Endothelial cell of umbilical vein (primary cell): ENCODE data around the gene PRPSAP1. TPM values are rescaled to one million over a fixed set of nuclear protein-coding genes. Genes with fewer than 3 reads are reported as not detected.
"Not testable (repeated sequence)": the region's sequence is repeated elsewhere in the genome, so short reads cannot be mapped to it uniquely, and the experiment has no call there.

ENCODE experiments used
- BruUV-seq: library from RNA; stranded (reverse); fragments of 400-500 nt; replicated peaks from 2 replicates; lab custom pipeline; 2021; lab: Mats Ljungman, UMichigan
- CTCF ChIA-PET: fragments of 300-600, 350-600 bp; sonication (Branson Sonifier 250); formaldehyde crosslinking; loops from one replicate; lab custom pipeline; 2021; ENCODE audit warnings: antibody characterized with exemption, inconsistent platforms; lab: Charles Lee
- POLR2A ChIA-PET: fragments of 300-600, 350-600 bp; sonication (Branson Sonifier 250); formaldehyde crosslinking; loops from one replicate; lab custom pipeline; 2021; ENCODE audit warnings: antibody characterized with exemption, inconsistent platforms; lab: Charles Lee
- DNase-seq: peaks from one replicate; pipeline ENCODE4 v3.0.0-alpha.2; 2011; ENCODE audit warnings: low read depth, low spot score
- FAIRE-seq: peaks from 2 replicates; lab custom pipeline; 2011; peaks lifted over from hg19 to GRCh38; lab: Jason Lieb, UNC
- H2AFZ ChIP-seq: 2 replicates; pipeline ENCODE4 v1.6.0; 2012; ENCODE audit warnings: low read depth, low read length, control low read depth, inconsistent platforms
- H3K27ac ChIP-seq: 2 replicates; pipeline ENCODE4 v1.5.1; 2011; ENCODE audit warnings: low read depth, mild to moderate bottlenecking, control low read depth, low read length, moderate library complexity; ENCODE audit not compliant: insufficient read depth
- H3K27me3 ChIP-seq, 2 experiments: 2 replicates each; pipeline versions ENCODE4 v1.6.0 to v1.6.1; 2011; ENCODE audit warnings: low read length in 2 of 2, mixed read lengths in 1 of 2; ENCODE audit not compliant: control insufficient read depth in 2 of 2, insufficient read depth in 2 of 2
- H3K36me3 ChIP-seq, 2 experiments: 2 replicates in 1 of 2; 3 replicates in 1 of 2; pipeline ENCODE4 v1.5.1; 2011; ENCODE audit warnings: low read length in 2 of 2, mild to moderate bottlenecking in 1 of 2, moderate library complexity in 1 of 2; ENCODE audit not compliant: control insufficient read depth in 2 of 2, insufficient read depth in 2 of 2; ENCODE audit errors: extremely low read depth in 1 of 2
- H3K4me1 ChIP-seq: 3 replicates; pipeline ENCODE4 v1.5.1; 2011; ENCODE audit warnings: mild to moderate bottlenecking, low read length; ENCODE audit not compliant: control insufficient read depth, insufficient read depth; ENCODE audit errors: extremely low read depth
- H3K4me2 ChIP-seq: 2 replicates; pipeline ENCODE4 v1.6.1; 2011; ENCODE audit warnings: low read length, control low read depth, mixed read lengths; ENCODE audit not compliant: insufficient read depth
- H3K4me3 ChIP-seq, 3 experiments: fragments of 200-600 bp in 1 of 3; sonication (generic), shearing (Covaris generic) in 1 of 3; replicated peaks in 1 of 3; 2 replicates each; pipeline ENCODE4 v1.5.1; 2011 to 2016; ENCODE audit warnings: control low read depth in 3 of 3, low read length in 3 of 3, mild to moderate bottlenecking in 2 of 3, inconsistent platforms in 1 of 3, low read depth in 1 of 3, moderate library complexity in 1 of 3; ENCODE audit not compliant: insufficient read depth in 1 of 3
- H3K79me2 ChIP-seq: 2 replicates; pipeline ENCODE4 v1.6.0; 2012; ENCODE audit warnings: low read length, inconsistent platforms; ENCODE audit not compliant: control insufficient read depth, insufficient read depth
- H3K9ac ChIP-seq: replicated peaks from 2 replicates; pipeline ENCODE3; 2011; ENCODE audit warnings: low read length, control low read depth; ENCODE audit not compliant: insufficient read depth; ENCODE audit errors: extremely low read depth
- H3K9me1 ChIP-seq: replicated peaks from 3 replicates; pipeline ENCODE4 v1.6.0; 2011; ENCODE audit warnings: mild to moderate bottlenecking, low read length; ENCODE audit not compliant: control insufficient read depth, insufficient read depth; ENCODE audit errors: extremely low read depth
- H3K9me3 ChIP-seq: replicated peaks from 2 replicates; pipeline ENCODE4 v1.5.1; 2012; ENCODE audit warnings: low read length, inconsistent platforms; ENCODE audit not compliant: control insufficient read depth, insufficient read depth
- H4K20me1 ChIP-seq: replicated peaks from 2 replicates; pipeline ENCODE3; 2011; ENCODE audit warnings: mild to moderate bottlenecking, low read length; ENCODE audit not compliant: control insufficient read depth, insufficient read depth; ENCODE audit errors: extremely low read depth
- EZH2 ChIP-seq: IDR thresholded peaks from 2 replicates; pipeline ENCODE4 v1.6.1; 2012; ENCODE audit warnings: borderline replicate concordance, low read depth, mild to moderate bottlenecking, moderate library complexity, low read length, inconsistent platforms; ENCODE audit not compliant: severe bottlenecking
- FOS ChIP-seq: IDR thresholded peaks from 2 replicates; pipeline ENCODE4 v1.6.1; 2011; ENCODE audit warnings: mild to moderate bottlenecking, low read length, moderate library complexity, borderline replicate concordance; ENCODE audit not compliant: insufficient read depth
- GATA2 ChIP-seq: IDR thresholded peaks from 2 replicates; pipeline ENCODE4 v1.7.0; 2011; ENCODE audit warnings: low read depth, mild to moderate bottlenecking, moderate library complexity, mixed read lengths, low read length; ENCODE audit not compliant: insufficient read length, insufficient read depth
- JUN ChIP-seq: IDR thresholded peaks from 2 replicates; pipeline ENCODE4 v1.6.1; 2011; ENCODE audit warnings: borderline replicate concordance, low read depth; ENCODE audit not compliant: insufficient read length, insufficient read depth
- MYC ChIP-seq: IDR thresholded peaks from one replicate; pipeline ENCODE4 v1.6.1; 2011; ENCODE audit warnings: mild to moderate bottlenecking, low read depth, low read length
- POLR2A ChIP-seq: IDR thresholded peaks from 2 replicates; pipeline ENCODE4 v1.6.1; 2012; ENCODE audit warnings: low read depth, mild to moderate bottlenecking, control low read depth, low read length
- POLR2AphosphoS5 ChIP-seq: IDR thresholded peaks from 2 replicates; pipeline ENCODE4 v1.6.1; 2012; ENCODE audit warnings: low read depth, mild to moderate bottlenecking, control low read depth, low read length, moderate library complexity; ENCODE audit not compliant: insufficient read depth
- dilution Hi-C: fragments of 300-500 bp; cut with MboI; formaldehyde crosslinking; loops from one replicate; pipeline ENCODE4 v1.15.0; 2019; ENCODE audit warnings: low sequenced_read_pairs; ENCODE audit not compliant: extremely low pct_ligation_motif_present
- intact Hi-C: fragments of 100-400 bp; cut with micrococcal nuclease; formaldehyde crosslinking; loops from one replicate; pipeline ENCODE4 v1.10.0; 2022
- polyA plus RNA-seq, 4 experiments: library from polyadenylated mRNA; depleted of rRNA in 3 of 4; stranded (reverse) in 3 of 4; unstranded in 1 of 4; fragments of >200 nt; gene quantifications; 2 replicates each; pipeline versions ENCODE4 v1.2.1 to v1.2.3, GENCODE V29; 2011 to 2012; ENCODE audit warnings: missing spikeins in 1 of 4
- total RNA-seq: library from RNA; stranded (reverse); gene quantifications from 2 replicates; pipeline ENCODE4 v1.2.3, GENCODE V29; 2021
- TF ChIP-seq, protein P1 (sequence below), 2 donors: IDR thresholded peaks; 1 replicate in 1 of 2; 2 replicates in 1 of 2; pipeline ENCODE4 v1.5.1; 2011; ENCODE audit warnings: low read length in 2 of 2, mild to moderate bottlenecking in 2 of 2, moderate library complexity in 2 of 2, control low read depth in 1 of 2, inconsistent platforms in 1 of 2, low read depth in 1 of 2; ENCODE audit not compliant: insufficient read depth in 1 of 2; ENCODE audit errors: extremely low read depth in 1 of 2
- TF ChIP-seq, protein P2 (sequence below): IDR thresholded peaks from 2 replicates; pipeline ENCODE4 v1.6.1; 2011; ENCODE audit not compliant: insufficient read depth, insufficient read length

PRPSAP1 gene
- total and polyA plus RNA-seq, 2 donors (not counting 3 experiments of a cell fraction or from before 2014, with no cell fraction given): 90.2 to 123 TPM

DNA sequence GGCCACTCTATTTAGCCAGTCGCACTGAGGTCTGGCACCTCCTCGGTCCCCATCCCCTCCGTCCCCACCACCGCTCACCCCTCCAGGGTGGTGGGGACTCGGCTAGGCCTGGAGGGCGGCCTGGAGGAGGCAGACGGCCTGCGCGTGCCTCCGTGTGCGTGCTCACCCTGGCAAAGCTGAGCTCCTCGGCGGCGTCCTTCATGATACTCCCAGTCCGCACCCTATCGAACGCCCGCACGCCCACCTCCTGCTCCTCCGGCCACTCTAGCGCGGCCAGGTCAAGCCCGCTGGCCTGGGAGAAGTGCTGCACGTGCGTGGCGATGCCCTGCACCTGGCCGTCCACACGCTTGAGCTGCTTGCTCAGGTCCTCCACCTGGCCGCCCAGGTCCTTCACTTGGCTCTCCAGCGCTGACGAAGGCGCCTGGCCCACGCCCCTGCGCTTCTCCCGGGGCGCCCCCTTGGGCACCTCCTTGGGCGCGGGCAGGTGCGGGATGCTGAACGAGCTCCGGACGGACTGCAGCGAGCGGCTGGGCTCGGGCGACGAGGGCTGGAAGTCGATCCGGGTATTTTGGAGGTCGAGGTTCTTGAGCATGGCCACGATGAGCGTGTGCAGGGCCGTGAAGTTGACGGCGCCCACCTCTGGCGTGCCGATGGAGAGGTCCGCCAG, 46.3 kb downstream of the PRPSAP1 start:
- BruUV-seq: no TSS peak
- DNase-seq (no peak), FAIRE-seq (no peak)
- Histone ChIP-seq H3K79me2 (no peaks in the 10 kb centered on the region), H3K9me3 (no peaks in the 10 kb centered on the region), H3K4me3 (no peak overlapping the region), H3K9ac (no peak overlapping the region), H4K20me1 (no peaks in the 10 kb centered on the region), H3K4me1 (no peaks in the 10 kb centered on the region), H3K9me1 (no peaks in the 10 kb centered on the region), H3K4me2 (no peak overlapping the region), H3K27me3 (no peaks in the 10 kb centered on the region), H2AFZ (no peak overlapping the region), H3K27ac (no peak overlapping the region), H3K36me3 (peaks cover 7 to 8% of the 10 kb centered on the region in 2 experiments)
- TF ChIP-seq, protein P1, sequence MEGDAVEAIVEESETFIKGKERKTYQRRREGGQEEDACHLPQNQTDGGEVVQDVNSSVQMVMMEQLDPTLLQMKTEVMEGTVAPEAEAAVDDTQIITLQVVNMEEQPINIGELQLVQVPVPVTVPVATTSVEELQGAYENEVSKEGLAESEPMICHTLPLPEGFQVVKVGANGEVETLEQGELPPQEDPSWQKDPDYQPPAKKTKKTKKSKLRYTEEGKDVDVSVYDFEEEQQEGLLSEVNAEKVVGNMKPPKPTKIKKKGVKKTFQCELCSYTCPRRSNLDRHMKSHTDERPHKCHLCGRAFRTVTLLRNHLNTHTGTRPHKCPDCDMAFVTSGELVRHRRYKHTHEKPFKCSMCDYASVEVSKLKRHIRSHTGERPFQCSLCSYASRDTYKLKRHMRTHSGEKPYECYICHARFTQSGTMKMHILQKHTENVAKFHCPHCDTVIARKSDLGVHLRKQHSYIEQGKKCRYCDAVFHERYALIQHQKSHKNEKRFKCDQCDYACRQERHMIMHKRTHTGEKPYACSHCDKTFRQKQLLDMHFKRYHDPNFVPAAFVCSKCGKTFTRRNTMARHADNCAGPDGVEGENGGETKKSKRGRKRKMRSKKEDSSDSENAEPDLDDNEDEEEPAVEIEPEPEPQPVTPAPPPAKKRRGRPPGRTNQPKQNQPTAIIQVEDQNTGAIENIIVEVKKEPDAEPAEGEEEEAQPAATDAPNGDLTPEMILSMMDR (IDR thresholded peaks at IDR 0.05; ENCODE audit: extremely low read depth in 1 of 2, insufficient read depth in 1 of 2, low read depth in 1 of 2, low read length in 2 of 2): no peak
- TF ChIP-seq POLR2AphosphoS5: no peak
- TF ChIP-seq EZH2: no peak
- TF ChIP-seq POLR2A: no peak
- no peak for TF ChIP-seq MYC
- TF ChIP-seq FOS: no peak
- TF ChIP-seq GATA2: no peak
- no peak for TF ChIP-seq JUN
- TF ChIP-seq, protein P2, sequence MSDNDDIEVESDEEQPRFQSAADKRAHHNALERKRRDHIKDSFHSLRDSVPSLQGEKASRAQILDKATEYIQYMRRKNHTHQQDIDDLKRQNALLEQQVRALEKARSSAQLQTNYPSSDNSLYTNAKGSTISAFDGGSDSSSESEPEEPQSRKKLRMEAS: no peak
- dilution Hi-C loops: no loop called here
- ChIA-PET POLR2A (no interaction called here), CTCF (interaction anchor here (0.8 to 4.2 kb wide), 5 partner anchors 10 to 91 kb away, joined by 3 to 24 read pairs (median 3); partner anchors contain the start of gene SPHK1)
- intact Hi-C loops: no loop called here

DNA sequence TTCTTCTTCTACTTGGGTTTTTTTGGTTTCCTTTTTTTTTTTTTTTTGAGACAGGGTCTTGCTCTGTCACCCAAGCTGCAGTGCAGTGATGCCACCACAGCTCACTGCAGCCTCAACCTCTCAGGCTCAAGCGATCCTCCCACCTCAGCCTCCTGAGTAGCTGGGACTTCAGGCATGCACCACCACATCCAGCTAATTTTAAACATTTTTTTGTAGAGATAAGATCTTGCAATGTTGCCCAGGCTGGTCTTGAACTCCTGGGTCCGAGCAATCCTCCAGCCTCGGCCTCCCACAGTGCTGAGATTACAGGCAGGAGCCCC, 48.6 kb downstream of the PRPSAP1 start:
- H3K4me3 ChIP-seq, H3K9me1 ChIP-seq, H3K27ac ChIP-seq, H4K20me1 ChIP-seq, H3K79me2 ChIP-seq, dilution Hi-C loops, DNase-seq, H3K9ac ChIP-seq, BruUV-seq, H3K9me3 ChIP-seq, H3K36me3 ChIP-seq, H3K27me3 ChIP-seq, H2AFZ ChIP-seq, FAIRE-seq, intact Hi-C loops, POLR2A ChIA-PET, H3K4me1 ChIP-seq, H3K4me2 ChIP-seq: not testable (repeated sequence)
- CTCF ChIA-PET: interaction anchor here (1.4 to 8.6 kb wide), 7 partner anchors 33 to 153 kb away, joined by 3 to 155 read pairs (median 13); partner anchors contain the start of gene SPHK1
